ENCODE data around the gene NR2F1-AS1.

The NR2F1-AS1 gene

GRCh38 chr5:93601071-93601801 is 20.2 kb upstream of the NR2F1-AS1 start:
- Histone ChIP-seq H3K36me3 (ENCODE audit: insufficient read depth, low read length) (no peaks in the 10 kb centered on the region), H3K9me3 (replicated peaks; ENCODE audit: low read length) (no peaks in the 10 kb centered on the region), H3K9ac (ENCODE audit: low read depth, low read length) (no peak overlapping the region), H3K4me2 (ENCODE audit: low read length) (no peak overlapping the region), H3K27me3 (ENCODE audit: control insufficient read depth, insufficient read depth, low read length) (no peaks in the 10 kb centered on the region), H3K4me3 (ENCODE audit: low read length) (no peak overlapping the region), H3K4me1 (ENCODE audit: control insufficient read depth, insufficient read depth, low read length) (peaks cover 9% of the 10 kb centered on the region)

DNA sequence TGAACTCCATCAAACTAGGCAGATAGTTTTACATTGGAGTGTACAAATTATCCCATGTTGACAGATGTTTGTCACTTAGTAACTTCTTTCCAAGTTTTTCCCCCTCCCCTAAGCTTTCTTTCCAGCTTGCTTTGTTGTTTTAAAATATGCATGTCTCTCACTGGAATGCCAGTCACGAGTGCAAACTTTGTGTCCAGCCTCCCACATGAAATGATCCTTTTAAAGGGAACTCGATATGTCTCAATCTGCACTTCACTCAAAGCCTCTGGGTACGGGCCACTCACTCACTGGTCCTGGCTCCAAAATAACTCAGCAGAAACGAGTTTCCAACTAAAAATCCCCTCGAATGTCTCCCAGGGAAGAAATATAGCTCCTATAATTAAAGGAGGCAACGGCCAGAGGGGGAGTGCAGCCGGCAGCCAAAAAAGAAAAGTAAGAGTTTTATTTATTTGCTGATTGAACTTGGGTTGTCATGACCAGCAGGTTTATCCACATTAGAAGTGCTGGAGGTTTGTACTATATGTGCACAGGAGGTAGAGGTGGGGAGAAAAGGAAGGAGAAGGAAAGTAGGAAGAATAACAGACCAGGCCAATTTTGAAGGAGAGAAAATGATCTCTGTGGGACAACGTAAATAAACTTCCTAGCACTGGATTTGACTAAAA is 19.5 kb upstream of the NR2F1-AS1 start:
- Histone ChIP-seq H3K4me1 (ENCODE audit: control insufficient read depth, insufficient read depth, low read length) (peaks cover 9% of the 10 kb centered on the region), H3K9me3 (replicated peaks; ENCODE audit: low read length) (no peaks in the 10 kb centered on the region), H3K36me3 (ENCODE audit: insufficient read depth, low read length) (peaks cover 3% of the 10 kb centered on the region), H3K27me3 (ENCODE audit: control insufficient read depth, insufficient read depth, low read length) (no peaks in the 10 kb centered on the region), H3K4me2 (ENCODE audit: low read length) (peak overlapping the region; percentile 24), H3K9ac (ENCODE audit: low read depth, low read length) (no peak overlapping the region), H3K4me3 (ENCODE audit: low read length) (peak overlapping the region; percentile 13)

DNA sequence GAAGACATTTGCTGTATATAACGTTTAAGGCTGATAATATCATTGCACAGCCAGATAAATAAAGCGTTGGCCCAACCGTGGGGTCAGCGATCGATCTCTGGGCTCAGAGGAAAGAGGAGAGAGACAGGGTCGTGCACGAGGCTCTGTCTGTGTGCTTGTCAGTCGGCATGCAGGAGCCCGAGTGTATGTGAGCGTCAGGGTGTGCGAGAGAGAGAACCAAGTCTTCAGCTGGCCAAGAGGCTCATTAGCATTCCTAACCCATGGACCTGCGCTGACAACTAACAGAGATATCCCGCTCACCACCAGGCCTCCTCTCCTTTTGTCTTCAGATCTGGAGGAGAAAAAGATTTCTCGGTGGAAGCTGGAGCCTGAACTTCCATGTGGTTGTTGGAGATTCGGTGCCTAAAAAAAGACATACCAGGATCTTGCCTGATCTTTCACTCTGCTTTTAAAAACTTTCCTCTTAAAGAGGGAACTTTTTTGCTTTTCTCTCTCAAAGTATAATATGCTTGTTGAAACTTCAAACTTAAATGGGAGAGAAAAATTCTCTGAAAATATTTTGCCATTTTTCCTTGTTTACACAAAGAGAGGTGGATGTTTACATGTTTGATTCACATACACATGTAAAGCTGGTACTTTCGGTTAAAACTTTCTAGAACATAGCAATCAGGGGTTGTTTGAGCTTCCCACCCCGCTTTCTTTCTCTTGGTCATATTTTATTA is 18.5 kb upstream of the NR2F1-AS1 start:
- H3K27me3 ChIP-seq (ENCODE audit: control insufficient read depth, insufficient read depth, low read length) = no peaks in the 10 kb centered on the region
- H3K9ac ChIP-seq (ENCODE audit: low read depth, low read length) = no peak overlapping the region
- no peak overlapping the region for H3K4me3 ChIP-seq (ENCODE audit: low read length)
- no peak overlapping the region for H3K4me2 ChIP-seq (ENCODE audit: low read length)
- peaks cover 9% of the 10 kb centered on the region for H3K4me1 ChIP-seq (ENCODE audit: control insufficient read depth, insufficient read depth, low read length)
- peaks cover 13% of the 10 kb centered on the region for H3K36me3 ChIP-seq (ENCODE audit: insufficient read depth, low read length)
- no peaks in the 10 kb centered on the region for H3K9me3 ChIP-seq (replicated peaks; ENCODE audit: low read length)

DNA sequence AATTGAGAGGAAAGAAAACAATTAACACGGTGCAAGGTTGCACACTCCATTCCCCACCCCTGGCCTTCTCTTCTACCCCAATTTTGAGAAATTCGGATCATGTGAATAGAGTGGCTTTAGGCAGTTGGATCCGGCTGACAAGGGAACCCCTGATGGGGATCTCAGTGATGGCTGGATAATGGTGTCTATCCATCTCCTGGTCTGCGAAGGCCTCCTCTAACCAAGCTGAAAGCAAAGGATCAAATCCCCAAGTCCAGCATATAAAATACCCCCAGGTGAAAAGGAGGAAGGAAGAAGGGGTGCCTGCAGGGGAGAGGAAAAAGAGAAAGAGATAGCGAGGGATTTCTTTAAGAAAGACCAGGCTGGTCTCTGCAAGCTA is 18.0 kb upstream of the NR2F1-AS1 start:
- no peak overlapping the region for H3K4me2 ChIP-seq (ENCODE audit: low read length)

GRCh38 chr5:93598091-93599000 is 17.3 kb upstream of the NR2F1-AS1 start:
- Histone ChIP-seq H3K9me3 (replicated peaks; ENCODE audit: low read length) (no peaks in the 10 kb centered on the region), H3K9ac (ENCODE audit: low read depth, low read length) (no peak overlapping the region), H3K4me1 (ENCODE audit: control insufficient read depth, insufficient read depth, low read length) (peaks cover 9% of the 10 kb centered on the region), H3K4me3 (ENCODE audit: low read length) (no peak overlapping the region), H3K27me3 (ENCODE audit: control insufficient read depth, insufficient read depth, low read length) (no peaks in the 10 kb centered on the region), H3K4me2 (ENCODE audit: low read length) (no peak overlapping the region), H3K36me3 (ENCODE audit: insufficient read depth, low read length) (peaks cover 25% of the 10 kb centered on the region)

More for the DNA sequence above, 18.0 kb upstream of the NR2F1-AS1 start:
- H3K9me3 ChIP-seq (replicated peaks; ENCODE audit: low read length) = no peaks in the 10 kb centered on the region
- no peak overlapping the region for H3K9ac ChIP-seq (ENCODE audit: low read depth, low read length)
- H3K27me3 ChIP-seq (ENCODE audit: control insufficient read depth, insufficient read depth, low read length) = no peaks in the 10 kb centered on the region
- peaks cover 18% of the 10 kb centered on the region for H3K36me3 ChIP-seq (ENCODE audit: insufficient read depth, low read length)
- H3K4me3 ChIP-seq (ENCODE audit: low read length) = no peak overlapping the region
- peaks cover 9% of the 10 kb centered on the region for H3K4me1 ChIP-seq (ENCODE audit: control insufficient read depth, insufficient read depth, low read length)

- Histone ChIP-seq H3K36me3 (ENCODE audit: insufficient read depth, low read length) (peaks cover 36% of the 10 kb centered on the region), H3K9me3 (replicated peaks; ENCODE audit: low read length) (no peaks in the 10 kb centered on the region), H3K27me3 (ENCODE audit: control insufficient read depth, insufficient read depth, low read length) (no peaks in the 10 kb centered on the region), H3K4me3 (ENCODE audit: low read length) (no peak overlapping the region), H3K9ac (ENCODE audit: low read depth, low read length) (no peak overlapping the region), H3K4me1 (ENCODE audit: control insufficient read depth, insufficient read depth, low read length) (peaks cover 12% of the 10 kb centered on the region), H3K4me2 (ENCODE audit: low read length) (no peak overlapping the region)
These were observed 15.9 kb upstream of the NR2F1-AS1 start for GRCh38 chr5:93596676-93597490.

DNA sequence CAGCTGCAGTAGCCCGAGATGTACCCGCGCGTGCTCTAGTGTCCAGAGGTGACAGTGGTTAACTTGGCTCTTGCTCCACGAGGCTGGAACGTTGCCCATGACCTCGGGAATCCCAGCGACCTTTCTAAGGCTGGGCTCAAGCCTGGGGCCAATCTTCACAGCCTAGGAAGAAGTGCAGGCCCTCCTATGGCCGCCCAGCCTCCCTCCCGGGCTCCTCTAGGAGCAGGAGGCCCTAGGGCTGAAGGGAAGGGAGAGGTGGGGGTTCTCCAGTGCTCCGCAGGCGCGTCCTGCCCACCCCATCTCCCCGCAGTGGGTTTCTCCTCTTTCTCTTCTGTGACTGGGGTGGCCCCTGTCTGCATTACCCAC is 15.3 kb upstream of the NR2F1-AS1 start:
- no peaks in the 10 kb centered on the region for H3K27me3 ChIP-seq (ENCODE audit: control insufficient read depth, insufficient read depth, low read length)
- no peaks in the 10 kb centered on the region for H3K9me3 ChIP-seq (replicated peaks; ENCODE audit: low read length)
- H3K4me2 ChIP-seq (ENCODE audit: low read length) = no peak overlapping the region
- H3K4me1 ChIP-seq (ENCODE audit: control insufficient read depth, insufficient read depth, low read length) = peaks cover 18% of the 10 kb centered on the region
- no peak overlapping the region for H3K9ac ChIP-seq (ENCODE audit: low read depth, low read length)
- H3K36me3 ChIP-seq (ENCODE audit: insufficient read depth, low read length) = peaks cover 42% of the 10 kb centered on the region
- H3K4me3 ChIP-seq (ENCODE audit: low read length) = no peak overlapping the region

DNA sequence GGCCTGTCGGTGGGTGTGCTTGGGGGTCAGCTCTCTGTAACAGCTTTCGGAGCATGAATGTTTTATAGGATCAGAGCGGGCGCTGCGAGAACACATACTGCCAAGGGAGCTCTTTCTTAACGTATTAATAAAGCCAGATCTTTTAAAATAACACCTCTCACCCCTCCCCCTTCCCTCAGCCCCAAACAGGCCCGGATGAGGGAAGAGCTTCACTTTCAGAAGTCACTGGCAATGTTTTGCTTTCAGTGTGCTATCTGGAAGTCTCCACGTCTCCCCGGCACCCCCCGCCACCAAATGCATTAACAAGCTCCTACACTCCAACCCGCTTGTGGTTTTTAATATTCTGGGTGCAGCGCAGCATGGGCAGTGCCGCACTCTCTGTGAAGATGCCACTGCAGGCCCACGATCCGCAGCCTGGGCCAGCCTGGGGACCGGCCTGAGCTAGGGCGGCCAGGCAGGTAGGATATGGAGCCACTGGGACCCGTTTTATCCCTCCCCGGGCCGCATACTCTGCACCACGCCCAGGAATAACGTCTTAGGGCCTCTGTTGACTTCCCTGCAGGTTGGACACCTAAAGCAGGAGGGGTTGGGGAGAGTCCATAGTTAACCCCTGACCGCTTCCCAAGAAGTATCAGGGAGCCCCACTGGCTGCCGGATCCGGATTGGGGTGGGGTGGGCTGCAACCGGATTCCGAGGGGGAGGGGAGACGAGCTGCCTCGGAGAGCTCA is 14.6 kb upstream of the NR2F1-AS1 start:
- Histone ChIP-seq H3K9me3 (replicated peaks; ENCODE audit: low read length) (no peaks in the 10 kb centered on the region), H3K4me1 (ENCODE audit: control insufficient read depth, insufficient read depth, low read length) (peaks cover 24% of the 10 kb centered on the region), H3K4me3 (ENCODE audit: low read length) (no peak overlapping the region), H3K9ac (ENCODE audit: low read depth, low read length) (no peak overlapping the region), H3K27me3 (ENCODE audit: control insufficient read depth, insufficient read depth, low read length) (no peaks in the 10 kb centered on the region), H3K36me3 (ENCODE audit: insufficient read depth, low read length) (peaks cover 49% of the 10 kb centered on the region), H3K4me2 (ENCODE audit: low read length) (no peak overlapping the region)

GRCh38 chr5:93594591-93595419 is 13.8 kb upstream of the NR2F1-AS1 start:
- Histone ChIP-seq H3K4me2 (ENCODE audit: low read length) (no peak overlapping the region), H3K4me1 (ENCODE audit: control insufficient read depth, insufficient read depth, low read length) (peaks cover 24% of the 10 kb centered on the region), H3K4me3 (ENCODE audit: low read length) (no peak overlapping the region), H3K36me3 (ENCODE audit: insufficient read depth, low read length) (peaks cover 57% of the 10 kb centered on the region), H3K9ac (ENCODE audit: low read depth, low read length) (no peak overlapping the region), H3K27me3 (ENCODE audit: control insufficient read depth, insufficient read depth, low read length) (no peaks in the 10 kb centered on the region), H3K9me3 (replicated peaks; ENCODE audit: low read length) (no peaks in the 10 kb centered on the region)

All from skeletal muscle satellite cell (primary cell).